ENCODE measurements around the gene IFNW1. TPM values are rescaled to one million over a fixed set of nuclear protein-coding genes. Genes with fewer than 3 reads are reported as not detected.

Gene IFNW1
- total RNA-seq, 1 experiment from 2014 or later: not detected

DNA sequence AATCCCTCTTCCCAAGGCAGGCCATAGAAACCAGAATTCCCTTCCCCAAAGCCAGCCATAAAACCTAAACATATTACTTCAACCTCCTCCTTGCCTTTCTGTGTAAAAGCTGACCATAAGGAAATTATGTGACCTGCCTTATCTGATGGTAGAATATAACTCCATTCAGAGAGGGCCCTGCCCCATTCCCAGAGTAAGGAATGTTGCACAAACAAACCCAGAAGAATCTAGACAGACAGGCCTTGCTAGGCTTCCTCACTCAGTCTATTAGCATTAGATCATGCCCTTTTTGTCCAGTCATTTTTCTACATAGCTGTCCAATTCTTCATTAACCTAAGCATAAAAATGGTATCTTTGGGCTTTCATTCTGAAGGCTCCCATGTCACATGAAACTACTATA lies 46.1 kb downstream of the IFNW1 start:
- Histone ChIP-seq H3K9me3 (replicated peaks) (no peaks in the 10 kb centered on the region), H3K4me3 (no peak overlapping the region), H3K36me3 (no peaks in the 10 kb centered on the region), H3K27me3 (replicated peaks) (no peaks in the 10 kb centered on the region), H3K27ac (no peak overlapping the region), H3K4me1 (replicated peaks) (peaks cover 9% of the 10 kb centered on the region; the same call in 1 of the 2 replicates)
- DNase-seq (ENCODE audit: low read depth in 1 of 2, low spot score in 2 of 2): no peak

Other genes starting within 250 kb of the IFNW1 start
- gene HACD4, start 110.2 kb downstream of the IFNW1 start, total RNA-seq (2014; rRNA removed; shearing (Covaris generic)): 2.6 and 5.2 TPM in 2 replicates
- not detected in 2 replicates for gene IFNB1, start 63.9 kb downstream of the IFNW1 start, total RNA-seq (2014; rRNA removed; shearing (Covaris generic))
- gene IFNA21, start 24.8 kb upstream of the IFNW1 start, total RNA-seq (2014; rRNA removed; shearing (Covaris generic)): not detected in 2 replicates
- gene IFNA4, start 45.8 kb upstream of the IFNW1 start, total RNA-seq (2014; rRNA removed; shearing (Covaris generic)): not detected in 2 replicates
- gene IFNA7, start 60.4 kb upstream of the IFNW1 start, total RNA-seq (2014; rRNA removed; shearing (Covaris generic)): not detected in 2 replicates
- gene IFNA10, start 65.3 kb upstream of the IFNW1 start, total RNA-seq (2014; rRNA removed; shearing (Covaris generic)): not detected in 2 replicates
- gene IFNA16, start 75.5 kb upstream of the IFNW1 start, total RNA-seq (2014; rRNA removed; shearing (Covaris generic)): not detected in 2 replicates
- gene IFNA17, start 86.4 kb upstream of the IFNW1 start, total RNA-seq (2014; rRNA removed; shearing (Covaris generic)): not detected in 2 replicates
- gene IFNA14, start 98.2 kb upstream of the IFNW1 start, total RNA-seq (2014; rRNA removed; shearing (Covaris generic)): not detected in 2 replicates
- not detected in 2 replicates for gene IFNA5, start 163.5 kb upstream of the IFNW1 start, total RNA-seq (2014; rRNA removed; shearing (Covaris generic))
- gene KLHL9, start 193.6 kb upstream of the IFNW1 start, total RNA-seq (2014; rRNA removed; shearing (Covaris generic)): 14.2 and 16.5 TPM in 2 replicates
- not detected in 2 replicates for gene IFNA6, start 209.1 kb upstream of the IFNW1 start, total RNA-seq (2014; rRNA removed; shearing (Covaris generic))
- not detected in 2 replicates for gene IFNA13, start 226.2 kb upstream of the IFNW1 start, total RNA-seq (2014; rRNA removed; shearing (Covaris generic))
- gene IFNA2, start 243.6 kb upstream of the IFNW1 start, total RNA-seq (2014; rRNA removed; shearing (Covaris generic)): not detected in 2 replicates

Measured in SJSA1 (cell line).